Middle frontal gyrus (tissue), 1 donor: ENCODE measurements around the gene SLC38A3.
A peak's percentile ranks its signal among the peaks of the same experiment; 100 is the strongest.

Experiments
- DNase-seq: peaks from one replicate; pipeline ENCODE4 v3.0.0-alpha.2; 2015; ENCODE audit warnings: low spot score; ENCODE audit errors: extremely low spot score

The SLC38A3 gene

GRCh38 chr3:50204804-50205412 is at the start of gene SLC38A3:
SLC38A3 (plus strand) TSS chr3:50205271; CDS start chr3:50214200, 8,929 bp downstream.
- no peak for DNase-seq

- no peak for DNase-seq
These were observed 49.6 kb upstream of the SLC38A3 start for GRCh38 chr3:50155491-50155878.

GRCh38 chr3:50155891-50156290 is 49.2 kb upstream of the SLC38A3 start:
- no peak for DNase-seq

DNA sequence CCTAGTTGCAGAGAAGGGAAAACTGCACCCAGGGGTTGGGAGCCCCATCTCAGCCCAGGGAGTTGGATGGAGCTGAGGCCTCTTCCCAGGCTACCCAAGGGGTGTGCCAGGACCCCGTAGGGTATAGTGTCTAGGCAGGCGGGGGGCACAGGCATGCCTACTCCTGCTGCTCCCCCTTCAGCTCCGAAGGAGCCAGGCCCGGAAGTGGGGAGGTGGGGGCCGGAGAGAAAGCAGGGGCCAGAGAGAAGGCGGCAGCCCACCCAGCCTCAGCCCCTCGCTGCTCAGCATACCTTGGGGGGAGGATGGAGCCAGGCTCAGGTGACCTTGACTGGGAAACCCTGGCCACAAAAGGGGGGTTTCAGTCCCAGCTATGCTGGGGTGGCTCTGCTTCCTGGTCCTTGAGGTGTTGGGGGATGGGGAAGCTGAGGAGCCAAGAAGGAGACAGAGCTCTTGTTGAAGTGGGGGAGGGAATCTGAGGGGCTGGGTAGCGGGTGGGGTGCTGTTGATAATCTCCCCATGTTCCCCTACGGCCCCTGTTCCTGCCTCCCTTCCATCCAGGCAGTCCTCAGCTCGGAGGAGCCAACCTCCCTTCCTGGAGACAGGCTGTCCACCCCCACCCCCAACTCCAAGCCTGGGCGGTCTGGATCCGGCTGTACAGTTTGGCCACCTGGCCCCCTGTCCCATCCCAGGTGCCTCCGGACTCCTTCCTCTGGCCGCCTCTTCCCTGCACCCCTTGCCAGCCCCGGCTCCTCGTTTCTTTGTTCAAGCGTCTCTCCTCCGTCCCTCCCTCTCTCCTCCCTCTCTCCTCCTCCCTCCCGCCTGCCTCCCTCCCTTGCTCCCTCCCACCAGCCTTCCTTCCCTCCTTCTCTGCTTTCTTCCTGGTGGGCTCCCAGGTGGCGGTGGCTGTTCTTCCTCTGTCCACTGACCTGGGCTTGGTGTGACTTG is 48.2 kb upstream of the SLC38A3 start:
- no peak for DNase-seq

GRCh38 chr3:50157827-50158529 is 47.1 kb upstream of the SLC38A3 start:
- no peak for DNase-seq

DNA sequence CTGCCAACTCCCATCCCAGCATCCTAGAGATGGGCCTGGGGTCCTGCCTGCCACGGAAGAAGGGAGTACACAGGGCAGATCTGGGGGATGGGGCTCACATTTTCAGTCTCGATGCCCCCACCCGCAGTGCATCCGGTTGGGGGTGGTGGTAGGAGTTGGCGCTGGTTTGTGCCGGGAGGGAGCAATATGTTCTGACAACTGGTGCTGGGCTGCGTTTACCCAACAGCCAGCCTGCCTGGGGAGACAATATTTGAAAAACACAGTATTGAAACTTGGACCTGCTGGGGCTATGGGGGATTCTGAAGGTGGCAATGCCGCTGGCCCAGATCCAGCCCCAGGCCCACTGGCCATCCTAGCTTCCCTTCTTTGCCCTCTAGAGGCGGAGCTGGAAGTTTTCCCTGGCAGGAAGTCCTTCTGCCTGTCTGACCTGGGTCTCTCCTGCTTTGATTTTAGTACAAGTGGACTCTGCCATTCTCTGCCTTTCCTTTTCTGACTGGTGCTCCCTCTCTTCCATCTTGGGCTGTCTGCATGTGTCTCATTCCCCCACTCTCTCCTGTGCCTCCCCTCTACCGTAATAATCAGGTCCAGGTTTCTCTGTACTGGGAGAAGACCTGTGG is 46.4 kb upstream of the SLC38A3 start:
- DNase-seq = no peak

GRCh38 chr3:50160561-50160983 is 44.5 kb upstream of the SLC38A3 start:
- DNase-seq = no peak

- no peak for DNase-seq
These were observed 43.8 kb upstream of the SLC38A3 start for GRCh38 chr3:50161320-50161719.

GRCh38 chr3:50162034-50162883 is 42.8 kb upstream of the SLC38A3 start:
- DNase-seq = no peak

DNA sequence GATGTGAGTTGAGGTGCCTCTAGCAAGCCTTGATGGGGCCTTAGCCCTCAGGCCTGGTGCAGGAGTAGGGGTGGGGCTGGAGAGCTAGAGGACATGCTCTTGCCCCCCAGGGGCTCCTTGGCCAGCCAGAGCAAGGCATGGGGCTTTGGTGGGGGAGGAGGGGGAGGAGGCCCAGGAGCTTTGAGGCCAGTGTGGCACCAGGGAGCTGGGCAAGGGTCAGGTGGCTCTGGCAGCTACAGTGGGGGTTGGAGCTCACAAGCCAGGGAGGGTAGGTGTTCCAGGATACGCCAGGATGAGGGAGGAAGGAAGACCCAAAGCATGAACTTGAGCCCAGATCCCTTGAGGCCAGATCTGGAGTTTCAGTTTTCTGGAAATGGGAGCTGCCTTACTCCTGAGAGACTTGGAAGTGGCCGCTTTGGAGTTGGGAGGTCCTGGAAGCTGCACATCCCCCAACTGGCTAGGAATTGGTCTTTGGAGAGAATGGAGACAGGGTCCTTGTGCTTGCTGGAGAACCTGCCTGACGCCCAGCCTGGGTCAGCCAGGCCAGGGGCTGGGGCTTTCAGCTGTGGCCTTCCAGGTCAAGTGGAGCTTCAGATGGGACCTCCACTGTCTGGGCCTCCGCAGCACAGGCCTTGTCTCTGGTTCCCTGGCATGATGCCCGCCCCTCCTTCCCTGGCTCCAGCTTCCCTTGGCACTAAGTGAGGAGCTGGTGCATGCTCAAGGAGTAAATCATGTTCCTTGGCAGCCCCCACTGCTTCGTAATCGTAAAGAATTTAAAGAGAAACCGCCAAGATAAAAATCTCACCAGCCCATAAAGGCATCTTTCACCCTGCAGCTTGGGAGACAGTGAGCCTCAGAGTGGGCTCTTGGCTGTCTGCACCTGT is 41.3 kb upstream of the SLC38A3 start:
- peak; percentile 32 for DNase-seq

- DNase-seq = no peak
These were observed 40.6 kb upstream of the SLC38A3 start for GRCh38 chr3:50164481-50164880.

- DNase-seq = no peak
These were observed 39.8 kb upstream of the SLC38A3 start for GRCh38 chr3:50164984-50165909.

GRCh38 chr3:50165910-50166538 is 39.0 kb upstream of the SLC38A3 start:
- DNase-seq = no peak

DNA sequence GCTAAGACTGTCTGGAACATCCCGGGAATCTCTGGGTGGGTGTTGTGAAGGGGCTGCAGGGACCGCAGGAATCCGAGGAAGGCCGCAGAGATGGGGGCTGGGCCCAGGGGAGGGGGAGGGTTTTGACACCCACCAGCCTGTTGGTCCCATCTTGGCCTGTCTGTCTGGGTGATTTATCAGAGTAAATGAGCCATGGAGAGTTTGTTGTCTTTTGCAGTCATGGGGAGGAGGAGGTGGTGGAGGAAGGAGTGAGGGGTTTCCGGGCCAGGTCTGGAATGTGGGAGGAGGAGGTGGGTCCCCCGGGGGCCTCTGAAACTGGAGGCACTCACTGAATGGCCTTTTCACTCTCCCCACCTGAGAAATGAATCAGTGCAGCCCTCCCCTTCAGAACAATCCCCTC is 38.5 kb upstream of the SLC38A3 start:
- no peak for DNase-seq

DNA sequence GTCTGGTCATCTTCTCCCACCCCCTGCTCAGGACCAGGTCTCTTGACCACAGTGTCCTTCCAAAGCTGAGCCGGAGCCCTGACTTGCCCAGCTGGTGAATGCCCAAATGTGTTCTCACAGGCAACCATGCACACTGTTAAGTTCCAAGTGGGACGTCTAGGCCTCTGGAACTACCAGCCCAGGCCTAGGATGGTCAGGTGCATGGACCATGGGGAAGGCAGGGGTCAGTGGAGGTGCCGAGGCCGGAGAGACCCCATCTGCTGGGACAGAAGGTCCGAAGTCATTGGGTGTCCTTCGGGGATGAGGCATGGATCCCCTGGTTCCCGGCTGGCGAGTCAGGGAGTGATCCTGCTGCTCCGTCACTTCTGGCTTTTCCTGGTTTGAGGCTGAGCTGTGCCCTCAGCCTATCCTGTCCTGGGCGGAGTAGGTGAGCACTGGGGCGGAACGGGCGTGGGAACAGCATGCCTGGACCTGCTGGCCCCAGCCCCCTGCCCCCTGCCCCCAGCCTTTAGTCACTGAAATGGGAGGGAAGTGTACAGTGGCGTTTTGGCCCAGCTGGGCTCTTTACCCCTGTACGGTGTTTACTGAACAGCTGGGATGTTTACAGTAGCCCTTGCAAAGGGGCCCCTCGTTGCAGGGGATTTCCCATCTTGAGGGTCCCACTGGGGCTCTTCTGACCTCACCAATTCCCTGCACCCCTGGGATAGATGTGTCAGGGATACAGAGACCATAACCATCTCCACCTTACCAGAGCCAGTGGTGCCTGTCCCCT is 37.8 kb upstream of the SLC38A3 start:
- DNase-seq = no peak

DNA sequence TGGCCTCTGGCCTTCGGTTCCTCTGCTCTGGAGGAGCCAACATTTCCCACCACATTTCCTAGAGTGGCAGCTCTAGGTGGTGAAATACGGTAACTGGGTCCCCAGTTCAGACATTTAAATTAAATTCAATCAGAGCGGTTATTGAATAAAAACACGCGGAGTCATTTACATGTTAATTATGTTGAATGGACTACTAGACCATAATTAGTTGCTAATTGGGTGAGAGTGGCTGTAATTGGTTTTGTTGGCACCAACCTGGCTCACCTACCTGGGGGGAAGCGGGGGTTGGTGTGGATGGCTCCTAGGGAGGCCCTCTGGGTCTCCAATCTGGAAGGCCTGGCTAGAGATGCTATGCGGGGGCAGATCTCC is 37.2 kb upstream of the SLC38A3 start:
- no peak for DNase-seq

DNA sequence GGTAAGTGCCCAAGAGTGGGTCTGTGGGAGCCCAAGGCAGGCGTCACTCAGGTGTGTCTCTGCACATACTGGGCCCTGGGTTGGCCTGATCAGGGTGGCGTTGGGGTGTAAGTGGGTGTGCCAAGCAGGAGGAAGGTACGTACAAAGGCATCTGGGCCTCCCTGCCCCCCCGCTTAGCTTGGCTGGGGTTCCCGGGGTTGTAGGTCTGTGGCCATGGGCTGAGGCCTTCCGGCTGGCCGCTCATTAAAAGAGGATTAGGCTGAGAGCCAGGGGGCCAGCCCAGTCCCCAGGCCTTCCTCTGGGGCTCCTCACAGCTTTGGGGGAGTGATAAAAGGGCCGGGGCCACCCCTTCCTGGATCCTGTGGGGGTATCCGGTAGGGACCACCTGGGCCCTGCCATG is 36.7 kb upstream of the SLC38A3 start:
- no peak for DNase-seq
